ENCODE results near the gene OR2M2. TPM values are rescaled to one million over a fixed set of nuclear protein-coding genes. Genes with fewer than 3 reads are reported as not detected.

OR2M2 gene
- total RNA-seq, 2 donors from 2014 or later = not detected

DNA sequence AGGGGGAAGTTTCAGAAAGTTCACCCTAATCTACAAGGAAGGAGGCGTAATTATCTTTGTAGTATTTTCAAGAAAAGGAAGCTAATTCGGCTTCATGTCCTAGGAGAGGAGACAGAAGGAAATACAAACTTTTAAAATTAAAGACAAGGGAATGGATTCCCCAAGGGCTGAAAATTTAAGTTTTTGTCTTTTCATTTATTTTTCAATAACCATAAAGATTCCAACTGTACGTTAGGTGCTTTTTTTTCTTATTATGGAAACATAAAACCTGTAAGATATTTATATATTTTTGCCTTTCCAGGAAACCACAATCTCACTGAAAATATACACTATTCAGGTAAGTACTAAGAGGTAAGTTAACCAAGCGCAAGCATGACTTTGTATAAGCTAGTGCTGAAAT lies 22.3 kb downstream of the OR2M2 start, which contains the start of gene OR2M3:
Gene OR2M3 (plus strand): TSS at position 301 of the 400 bp plus-strand sequence. CDS start 5,803 bp downstream, outside the sequence.
- Histone ChIP-seq H3K4me3 (no peak within 1 kb of the TSS), H3K27ac (no peak within 1 kb of the TSS), H3K9me3 (peaks cover 3% of the 10 kb centered on the region), H3K36me3 (no peaks in the 10 kb centered on the region), H3K27me3 (replicated peaks; ENCODE audit: insufficient read depth) (no peaks in the 10 kb centered on the region), H3K4me1 (ENCODE audit: control insufficient read depth in 1 of 2, low read depth in 2 of 2) (no peaks in the 10 kb centered on the region)
- DNase-seq (ENCODE audit: low spot score) = no peak
- no peak for ATAC-seq (ENCODE audit: insufficient number of reproducible peaks, low FRiP score, low read depth)
- TF ChIP-seq, protein P1, sequence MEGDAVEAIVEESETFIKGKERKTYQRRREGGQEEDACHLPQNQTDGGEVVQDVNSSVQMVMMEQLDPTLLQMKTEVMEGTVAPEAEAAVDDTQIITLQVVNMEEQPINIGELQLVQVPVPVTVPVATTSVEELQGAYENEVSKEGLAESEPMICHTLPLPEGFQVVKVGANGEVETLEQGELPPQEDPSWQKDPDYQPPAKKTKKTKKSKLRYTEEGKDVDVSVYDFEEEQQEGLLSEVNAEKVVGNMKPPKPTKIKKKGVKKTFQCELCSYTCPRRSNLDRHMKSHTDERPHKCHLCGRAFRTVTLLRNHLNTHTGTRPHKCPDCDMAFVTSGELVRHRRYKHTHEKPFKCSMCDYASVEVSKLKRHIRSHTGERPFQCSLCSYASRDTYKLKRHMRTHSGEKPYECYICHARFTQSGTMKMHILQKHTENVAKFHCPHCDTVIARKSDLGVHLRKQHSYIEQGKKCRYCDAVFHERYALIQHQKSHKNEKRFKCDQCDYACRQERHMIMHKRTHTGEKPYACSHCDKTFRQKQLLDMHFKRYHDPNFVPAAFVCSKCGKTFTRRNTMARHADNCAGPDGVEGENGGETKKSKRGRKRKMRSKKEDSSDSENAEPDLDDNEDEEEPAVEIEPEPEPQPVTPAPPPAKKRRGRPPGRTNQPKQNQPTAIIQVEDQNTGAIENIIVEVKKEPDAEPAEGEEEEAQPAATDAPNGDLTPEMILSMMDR (IDR thresholded peaks at IDR 0.05) = no peak

DNA sequence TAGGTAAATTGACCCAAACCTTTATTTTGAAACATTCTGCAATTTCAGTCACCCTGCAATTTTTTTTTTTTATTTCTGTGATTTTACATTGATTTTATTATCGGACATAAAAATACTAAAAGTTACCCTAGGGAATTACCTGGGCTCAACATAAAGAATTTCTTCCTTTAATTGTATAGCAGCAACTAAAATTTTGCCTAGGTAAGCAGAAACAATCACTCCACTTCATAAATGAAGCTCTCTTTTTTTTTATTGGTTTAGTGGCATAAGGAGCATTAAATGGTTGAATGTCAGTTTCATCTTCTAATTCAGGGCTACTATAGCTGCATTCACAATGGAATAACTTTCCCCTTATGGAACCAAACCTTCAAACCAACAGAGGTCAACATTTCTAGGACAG lies 41.3 kb downstream of the OR2M2 start:
- Histone ChIP-seq H3K27ac (no peak overlapping the region), H3K9me3 (no peaks in the 10 kb centered on the region), H3K36me3 (no peaks in the 10 kb centered on the region), H3K4me3 (no peak overlapping the region), H3K4me1 (ENCODE audit: control insufficient read depth in 1 of 2, low read depth in 2 of 2) (no peaks in the 10 kb centered on the region), H3K27me3 (replicated peaks; ENCODE audit: insufficient read depth) (no peaks in the 10 kb centered on the region)
- ATAC-seq (ENCODE audit: insufficient number of reproducible peaks, low FRiP score, low read depth) (no peak), DNase-seq (ENCODE audit: low spot score) (no peak)
- TF ChIP-seq, protein P1 (IDR thresholded peaks at IDR 0.05) = no peak

DNA sequence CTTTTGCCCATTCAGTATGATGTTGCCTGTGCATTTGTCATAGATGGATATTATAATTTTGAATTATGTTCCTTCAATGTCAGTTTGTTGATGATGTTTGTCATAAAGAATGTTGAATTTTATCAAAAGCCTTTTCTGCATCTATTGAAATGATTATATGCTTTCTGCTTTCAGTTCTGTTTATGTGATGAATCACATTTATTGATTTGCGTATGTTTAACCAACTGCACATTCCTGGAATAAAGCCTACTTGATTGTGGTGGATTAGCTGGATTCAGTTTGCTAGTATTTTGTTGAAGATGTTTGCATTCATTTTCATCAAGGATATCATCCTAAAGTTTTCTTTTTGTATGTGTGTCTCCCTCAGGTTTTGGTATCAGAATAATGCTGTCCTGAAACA lies 50.9 kb downstream of the OR2M2 start:
- no peak for DNase-seq (ENCODE audit: low spot score)
- Histone ChIP-seq H3K27ac (no peak overlapping the region), H3K4me1 (ENCODE audit: control insufficient read depth in 1 of 2, low read depth in 2 of 2) (no peaks in the 10 kb centered on the region), H3K4me3 (no peak overlapping the region), H3K36me3 (no peaks in the 10 kb centered on the region), H3K9me3 (no peaks in the 10 kb centered on the region), H3K27me3 (replicated peaks; ENCODE audit: insufficient read depth) (no peaks in the 10 kb centered on the region)
- TF ChIP-seq, protein P1 (IDR thresholded peaks at IDR 0.05) = no peak
- ATAC-seq (ENCODE audit: insufficient number of reproducible peaks, low FRiP score, low read depth) = no peak

DNA sequence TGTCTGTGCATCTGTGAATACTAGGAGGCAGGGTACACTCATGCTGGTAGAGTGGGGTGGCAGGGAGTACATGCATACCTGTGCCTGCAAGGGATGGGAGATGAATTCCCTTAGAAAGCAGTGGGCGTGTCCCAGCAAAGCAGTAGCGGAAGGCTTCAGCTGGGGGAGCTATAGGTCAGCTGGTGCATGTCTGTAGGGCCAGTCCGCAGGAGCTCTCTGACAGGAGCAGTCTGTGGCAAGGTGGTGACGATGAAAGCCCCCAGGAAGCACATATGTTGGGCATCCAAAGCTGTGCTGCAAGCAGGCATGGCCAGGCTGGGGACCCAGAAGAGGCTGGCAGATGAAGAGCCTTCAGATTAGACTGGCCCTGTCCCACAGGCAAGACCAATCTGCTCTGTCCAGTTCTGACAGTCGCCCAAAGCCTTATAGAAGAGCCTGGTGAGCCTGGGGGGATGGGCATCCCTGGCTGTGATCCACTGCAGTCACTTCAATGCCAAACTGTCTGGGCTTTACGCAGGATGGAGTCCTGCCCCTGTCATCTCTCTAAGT lies 54.8 kb downstream of the OR2M2 start:
- ATAC-seq (ENCODE audit: insufficient number of reproducible peaks, low FRiP score, low read depth) (no peak), DNase-seq (ENCODE audit: low spot score) (no peak)
- H3K27ac ChIP-seq = no peak overlapping the region
- H3K4me1 ChIP-seq (ENCODE audit: control insufficient read depth in 1 of 2, low read depth in 2 of 2) = no peaks in the 10 kb centered on the region
- H3K4me3 ChIP-seq = no peak overlapping the region
- H3K27me3 ChIP-seq (replicated peaks; ENCODE audit: insufficient read depth) = no peaks in the 10 kb centered on the region
- H3K36me3 ChIP-seq = no peaks in the 10 kb centered on the region
- TF ChIP-seq, protein P1 (IDR thresholded peaks at IDR 0.05) = no peak
- no peaks in the 10 kb centered on the region for H3K9me3 ChIP-seq

Other genes with a start within 250 kb of the OR2M2 start
- not detected for gene OR2AJ1, start 249.9 kb upstream of the OR2M2 start, total RNA-seq
- gene OR2L8, start 226.0 kb upstream of the OR2M2 start, total RNA-seq = not detected
- not detected for gene OR2AK2, start 209.6 kb upstream of the OR2M2 start, total RNA-seq
- gene OR2L5, start 161.2 kb upstream of the OR2M2 start, total RNA-seq = not detected
- not detected for gene OR2L2, start 144.8 kb upstream of the OR2M2 start, total RNA-seq
- gene OR2L3, start 128.0 kb upstream of the OR2M2 start, total RNA-seq = not detected
- not detected for gene OR2L13, start 79.6 kb upstream of the OR2M2 start, total RNA-seq
- not detected for gene OR2M5, start 29.7 kb upstream of the OR2M2 start, total RNA-seq
- not detected for gene OR2M3, start 22.4 kb downstream of the OR2M2 start, total RNA-seq
- not detected for gene OR2M4, start 56.6 kb downstream of the OR2M2 start, total RNA-seq
- gene OR2T33, start 103.2 kb downstream of the OR2M2 start, total RNA-seq = not detected
- gene OR2T12, start 128.6 kb downstream of the OR2M2 start, total RNA-seq = not detected
- not detected for gene OR2M7, start 149.7 kb downstream of the OR2M2 start, total RNA-seq
- gene OR14C36, start 174.0 kb downstream of the OR2M2 start, total RNA-seq = not detected
- gene OR2T4, start 186.8 kb downstream of the OR2M2 start, total RNA-seq = not detected
- gene OR2T6, start 200.9 kb downstream of the OR2M2 start, total RNA-seq = not detected
- gene OR2T1, start 228.2 kb downstream of the OR2M2 start, total RNA-seq = not detected